Subcutaneous abdominal adipose tissue (tissue), 5 donors: ENCODE measurements around the gene MYOD1.

Experiments
- H3K27ac ChIP-seq: one replicate; pipeline ENCODE4 v1.7.0; 2013; ENCODE audit warnings: low read depth, mild to moderate bottlenecking, inconsistent platforms, low read length, moderate library complexity
- H3K27me3 ChIP-seq, 5 donors: one replicate each; pipeline ENCODE4 v1.7.0; 2013; ENCODE audit warnings: low read length in 5 of 5, inconsistent platforms in 1 of 5; ENCODE audit not compliant: control insufficient read depth in 5 of 5, insufficient read depth in 4 of 5
- H3K36me3 ChIP-seq, 5 donors: one replicate each; pipeline ENCODE4 v1.7.0; 2013; ENCODE audit warnings: low read length in 5 of 5; ENCODE audit not compliant: control insufficient read depth in 5 of 5, insufficient read depth in 5 of 5
- H3K4me1 ChIP-seq, 5 donors: one replicate each; pipeline ENCODE4 v1.7.0; 2013; ENCODE audit warnings: low read length in 5 of 5, mild to moderate bottlenecking in 3 of 5, moderate library complexity in 1 of 5; ENCODE audit not compliant: control insufficient read depth in 5 of 5, insufficient read depth in 5 of 5
- H3K4me3 ChIP-seq, 5 donors: one replicate each; pipeline ENCODE4 v1.7.0; 2013; ENCODE audit warnings: low read length in 5 of 5, low read depth in 1 of 5
- H3K9ac ChIP-seq, 5 donors: one replicate each; pipeline ENCODE4 v1.7.0; 2013; ENCODE audit warnings: low read length in 5 of 5, mild to moderate bottlenecking in 4 of 5, moderate library complexity in 3 of 5
- H3K9me3 ChIP-seq, 5 donors: one replicate each; pipeline ENCODE4 v1.7.0; 2013; ENCODE audit warnings: low read length in 5 of 5; ENCODE audit not compliant: control insufficient read depth in 5 of 5
- donor health status: healthy.
- donor health status: healthy.
- donor health status: healthy.
- donor health status: healthy.
- donor health status: healthy.

Gene MYOD1

DNA sequence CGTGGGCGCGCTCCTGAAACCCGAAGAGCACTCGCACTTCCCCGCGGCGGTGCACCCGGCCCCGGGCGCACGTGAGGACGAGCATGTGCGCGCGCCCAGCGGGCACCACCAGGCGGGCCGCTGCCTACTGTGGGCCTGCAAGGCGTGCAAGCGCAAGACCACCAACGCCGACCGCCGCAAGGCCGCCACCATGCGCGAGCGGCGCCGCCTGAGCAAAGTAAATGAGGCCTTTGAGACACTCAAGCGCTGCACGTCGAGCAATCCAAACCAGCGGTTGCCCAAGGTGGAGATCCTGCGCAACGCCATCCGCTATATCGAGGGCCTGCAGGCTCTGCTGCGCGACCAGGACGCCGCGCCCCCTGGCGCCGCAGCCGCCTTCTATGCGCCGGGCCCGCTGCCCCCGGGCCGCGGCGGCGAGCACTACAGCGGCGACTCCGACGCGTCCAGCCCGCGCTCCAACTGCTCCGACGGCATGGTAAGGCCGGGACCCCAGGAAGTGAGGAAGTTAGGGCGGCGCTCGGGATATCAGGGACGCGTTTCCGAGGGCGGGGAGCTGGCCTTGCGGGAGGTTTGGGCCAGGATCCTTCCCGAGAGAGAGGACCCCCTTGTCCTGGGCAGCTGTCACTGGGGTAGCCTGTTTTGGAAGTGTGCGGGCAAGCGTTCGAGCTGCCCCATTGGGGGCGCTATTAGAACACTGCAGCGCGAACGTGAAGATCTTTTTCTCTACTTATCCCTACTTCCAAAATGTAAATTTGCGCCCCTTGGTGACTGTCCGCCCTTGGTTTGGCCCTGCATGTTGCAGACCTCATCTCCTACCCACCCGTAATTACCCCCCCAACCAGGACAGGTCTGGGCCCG lies 796 bp downstream of the MYOD1 start:
- no peak overlapping the region for H3K9ac ChIP-seq
- peaks cover 46 to 72% (median 62%) of the 10 kb centered on the region in 5 donors for H3K27me3 ChIP-seq
- H3K4me3 ChIP-seq, result no peak overlapping the region
- no peaks in the 10 kb centered on the region for H3K9me3 ChIP-seq
- H3K4me1 ChIP-seq, result peaks cover 0 to 23% (median 15%) of the 10 kb centered on the region in 5 donors
- no peaks in the 10 kb centered on the region for H3K36me3 ChIP-seq
- no peak overlapping the region for H3K27ac ChIP-seq

DNA sequence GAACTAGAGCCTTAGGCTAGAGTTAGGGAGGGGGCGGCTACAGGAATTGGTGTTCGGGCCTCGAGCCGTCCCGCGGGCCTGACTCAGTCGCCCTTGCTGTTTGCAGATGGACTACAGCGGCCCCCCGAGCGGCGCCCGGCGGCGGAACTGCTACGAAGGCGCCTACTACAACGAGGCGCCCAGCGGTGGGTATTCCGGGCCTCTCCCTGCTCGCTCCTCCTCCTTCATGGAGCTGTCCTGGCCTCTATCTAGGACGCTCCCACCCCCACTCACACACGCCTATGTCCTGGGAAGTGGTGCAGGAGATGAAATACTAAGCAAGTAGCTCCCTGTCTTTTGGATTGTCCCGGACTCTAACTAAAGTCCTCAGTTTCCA lies 1.4 kb downstream of the MYOD1 start:
- Histone ChIP-seq H3K4me1 (peaks cover 0 to 23% (median 15%) of the 10 kb centered on the region in 5 donors), H3K9ac (no peak overlapping the region), H3K27me3 (peaks cover 46 to 72% (median 63%) of the 10 kb centered on the region in 5 donors), H3K9me3 (no peaks in the 10 kb centered on the region), H3K27ac (no peak overlapping the region), H3K36me3 (no peaks in the 10 kb centered on the region), H3K4me3 (no peak overlapping the region)

DNA sequence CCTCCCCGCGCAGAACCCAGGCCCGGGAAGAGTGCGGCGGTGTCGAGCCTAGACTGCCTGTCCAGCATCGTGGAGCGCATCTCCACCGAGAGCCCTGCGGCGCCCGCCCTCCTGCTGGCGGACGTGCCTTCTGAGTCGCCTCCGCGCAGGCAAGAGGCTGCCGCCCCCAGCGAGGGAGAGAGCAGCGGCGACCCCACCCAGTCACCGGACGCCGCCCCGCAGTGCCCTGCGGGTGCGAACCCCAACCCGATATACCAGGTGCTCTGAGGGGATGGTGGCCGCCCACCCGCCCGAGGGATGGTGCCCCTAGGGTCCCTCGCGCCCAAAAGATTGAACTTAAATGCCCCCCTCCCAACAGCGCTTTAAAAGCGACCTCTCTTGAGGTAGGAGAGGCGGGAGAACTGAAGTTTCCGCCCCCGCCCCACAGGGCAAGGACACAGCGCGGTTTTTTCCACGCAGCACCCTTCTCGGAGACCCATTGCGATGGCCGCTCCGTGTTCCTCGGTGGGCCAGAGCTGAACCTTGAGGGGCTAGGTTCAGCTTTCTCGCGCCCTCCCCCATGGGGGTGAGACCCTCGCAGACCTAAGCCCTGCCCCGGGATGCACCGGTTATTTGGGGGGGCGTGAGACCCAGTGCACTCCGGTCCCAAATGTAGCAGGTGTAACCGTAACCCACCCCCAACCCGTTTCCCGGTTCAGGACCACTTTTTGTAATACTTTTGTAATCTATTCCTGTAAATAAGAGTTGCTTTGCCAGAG lies 2.0 kb downstream of the MYOD1 start:
- Histone ChIP-seq H3K4me3 (no peak overlapping the region), H3K36me3 (no peaks in the 10 kb centered on the region), H3K27me3 (peaks cover 46 to 70% (median 60%) of the 10 kb centered on the region in 5 donors), H3K4me1 (peaks cover 0 to 23% (median 15%) of the 10 kb centered on the region in 5 donors), H3K9me3 (no peaks in the 10 kb centered on the region), H3K9ac (no peak overlapping the region), H3K27ac (no peak overlapping the region)

DNA sequence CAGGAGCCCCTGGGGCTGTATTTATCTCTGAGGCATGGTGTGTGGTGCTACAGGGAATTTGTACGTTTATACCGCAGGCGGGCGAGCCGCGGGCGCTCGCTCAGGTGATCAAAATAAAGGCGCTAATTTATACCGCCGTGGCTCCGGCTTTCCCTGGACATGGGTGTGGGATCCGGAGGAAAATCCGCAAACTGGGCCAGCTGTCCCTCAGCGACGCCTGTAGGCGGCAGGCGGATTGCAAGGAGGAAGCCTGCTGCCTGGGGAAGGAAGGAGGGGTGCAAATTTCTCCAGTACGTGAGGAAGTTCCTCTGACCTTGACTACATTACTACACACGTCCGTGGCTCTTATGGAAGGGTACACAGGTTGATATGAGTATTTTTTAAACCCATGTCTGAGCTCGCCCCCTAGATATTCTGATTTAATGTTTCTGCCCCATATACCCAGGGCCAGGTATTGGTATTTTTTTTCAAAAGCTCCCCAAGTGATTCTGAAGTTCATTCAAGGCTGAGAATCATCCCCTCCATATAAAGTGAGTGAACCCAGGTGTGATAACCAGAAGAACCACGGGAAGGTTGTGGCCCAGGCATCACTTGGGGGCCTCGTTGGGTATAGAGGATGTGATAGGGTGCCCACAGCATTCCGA lies 2.8 kb downstream of the MYOD1 start:
- no peaks in the 10 kb centered on the region for H3K9me3 ChIP-seq
- peaks cover 0 to 23% (median 15%) of the 10 kb centered on the region in 5 donors for H3K4me1 ChIP-seq
- no peak overlapping the region for H3K4me3 ChIP-seq
- H3K27me3 ChIP-seq, result peaks cover 46 to 66% (median 60%) of the 10 kb centered on the region in 5 donors
- no peak overlapping the region for H3K9ac ChIP-seq
- no peak overlapping the region for H3K27ac ChIP-seq
- no peaks in the 10 kb centered on the region for H3K36me3 ChIP-seq

DNA sequence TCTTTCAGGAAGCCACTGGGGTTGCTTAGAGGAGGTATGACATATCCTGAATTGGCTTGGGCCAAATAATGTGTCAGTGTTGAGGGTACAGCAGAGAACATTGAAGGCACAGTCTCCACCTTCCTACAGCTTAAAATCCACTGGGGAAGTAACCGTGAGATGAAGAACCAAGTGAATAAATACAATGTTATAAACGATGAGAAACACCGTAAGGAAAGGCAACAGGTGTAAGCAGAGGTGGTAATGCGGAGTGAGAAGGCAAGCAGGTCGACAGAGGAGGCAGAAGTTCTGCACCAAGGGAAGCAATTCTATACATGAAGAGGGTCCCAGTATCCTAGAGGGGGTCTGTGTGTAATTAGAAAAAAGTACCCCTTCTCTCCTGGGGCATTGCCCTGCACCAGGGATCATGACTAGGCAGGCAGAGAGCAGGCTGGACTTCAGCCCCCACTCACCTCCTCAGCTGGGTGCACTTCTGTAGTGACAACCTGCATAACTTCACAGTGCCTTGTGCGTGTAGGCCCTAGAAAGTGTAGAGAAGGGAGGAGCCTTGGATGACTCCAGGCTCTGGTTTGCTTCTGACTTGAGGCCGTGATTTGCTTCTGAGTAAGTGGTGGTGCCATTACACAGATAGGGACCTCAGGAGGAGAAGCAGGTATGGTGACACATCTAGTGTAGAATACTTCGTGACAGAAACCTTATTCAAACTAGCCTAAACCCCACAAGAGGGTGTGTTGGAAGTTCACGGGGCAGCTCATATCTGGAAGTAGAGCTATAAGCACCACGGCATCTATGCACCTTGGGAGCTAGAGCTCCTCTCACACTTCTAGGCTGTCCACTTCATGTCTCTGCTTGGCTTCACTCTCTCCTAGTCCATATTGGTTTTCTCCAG lies 4.9 kb downstream of the MYOD1 start:
- no peaks in the 10 kb centered on the region for H3K9me3 ChIP-seq
- H3K27me3 ChIP-seq, result peaks cover 41 to 50% (median 46%) of the 10 kb centered on the region in 5 donors
- peaks cover 0 to 23% (median 15%) of the 10 kb centered on the region in 5 donors for H3K4me1 ChIP-seq
- H3K4me3 ChIP-seq, result no peak overlapping the region
- no peak overlapping the region for H3K27ac ChIP-seq
- no peaks in the 10 kb centered on the region for H3K36me3 ChIP-seq
- no peak overlapping the region for H3K9ac ChIP-seq

DNA sequence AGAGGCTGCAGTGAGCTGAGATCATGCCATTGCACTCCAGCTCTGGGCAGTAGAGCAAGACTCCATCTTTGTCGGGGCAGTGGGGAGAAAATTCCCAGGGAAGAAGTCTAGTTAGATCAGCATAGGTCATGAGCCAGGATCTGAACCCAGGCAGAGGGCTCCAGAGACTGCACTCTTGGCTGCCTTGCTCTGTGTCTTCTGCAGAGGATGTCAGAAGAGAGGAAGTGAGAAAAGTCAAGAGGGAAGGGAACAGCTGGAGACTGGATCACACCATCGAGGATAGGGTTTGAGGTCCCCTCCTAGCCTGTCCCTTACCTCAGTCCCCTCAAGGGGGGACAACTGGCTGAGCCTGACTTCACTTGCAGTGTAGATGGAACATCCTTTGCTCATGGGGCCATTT lies 5.8 kb downstream of the MYOD1 start:
- peaks cover 38 to 46% (median 43%) of the 10 kb centered on the region in 5 donors for H3K27me3 ChIP-seq
- no peaks in the 10 kb centered on the region for H3K36me3 ChIP-seq
- H3K4me1 ChIP-seq, result peaks cover 0 to 17% (median 15%) of the 10 kb centered on the region in 5 donors
- H3K9me3 ChIP-seq, result no peaks in the 10 kb centered on the region
- H3K27ac ChIP-seq, result no peak overlapping the region
- H3K4me3 ChIP-seq, result no peak overlapping the region
- no peak overlapping the region for H3K9ac ChIP-seq

DNA sequence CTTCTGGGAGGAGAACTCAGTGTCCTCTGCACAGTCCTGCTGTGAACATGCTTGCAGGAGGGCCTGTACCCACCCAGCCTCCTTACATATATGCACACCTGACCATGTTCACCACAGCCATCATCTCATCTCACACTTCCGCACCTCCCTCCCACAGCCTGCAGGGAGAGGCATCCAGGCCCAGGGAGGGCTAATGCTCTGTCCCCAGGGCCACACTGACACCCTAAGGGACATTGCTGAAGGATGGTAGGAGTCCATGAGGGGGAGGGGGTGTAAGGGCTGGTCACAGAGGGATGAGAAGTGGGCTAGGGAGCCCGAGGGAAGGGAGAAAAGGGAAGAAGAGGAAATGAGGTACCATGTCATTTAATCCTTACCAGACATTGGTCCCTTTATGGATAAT lies 10.8 kb downstream of the MYOD1 start:
- peaks cover 6 to 33% (median 23%) of the 10 kb centered on the region in 5 donors for H3K27me3 ChIP-seq
- no peak overlapping the region for H3K9ac ChIP-seq
- H3K27ac ChIP-seq, result no peak overlapping the region
- peaks cover 1 to 12% (median 9%) of the 10 kb centered on the region in 5 donors for H3K4me1 ChIP-seq
- H3K36me3 ChIP-seq, result no peaks in the 10 kb centered on the region
- H3K4me3 ChIP-seq, result no peak overlapping the region
- no peaks in the 10 kb centered on the region for H3K9me3 ChIP-seq

DNA sequence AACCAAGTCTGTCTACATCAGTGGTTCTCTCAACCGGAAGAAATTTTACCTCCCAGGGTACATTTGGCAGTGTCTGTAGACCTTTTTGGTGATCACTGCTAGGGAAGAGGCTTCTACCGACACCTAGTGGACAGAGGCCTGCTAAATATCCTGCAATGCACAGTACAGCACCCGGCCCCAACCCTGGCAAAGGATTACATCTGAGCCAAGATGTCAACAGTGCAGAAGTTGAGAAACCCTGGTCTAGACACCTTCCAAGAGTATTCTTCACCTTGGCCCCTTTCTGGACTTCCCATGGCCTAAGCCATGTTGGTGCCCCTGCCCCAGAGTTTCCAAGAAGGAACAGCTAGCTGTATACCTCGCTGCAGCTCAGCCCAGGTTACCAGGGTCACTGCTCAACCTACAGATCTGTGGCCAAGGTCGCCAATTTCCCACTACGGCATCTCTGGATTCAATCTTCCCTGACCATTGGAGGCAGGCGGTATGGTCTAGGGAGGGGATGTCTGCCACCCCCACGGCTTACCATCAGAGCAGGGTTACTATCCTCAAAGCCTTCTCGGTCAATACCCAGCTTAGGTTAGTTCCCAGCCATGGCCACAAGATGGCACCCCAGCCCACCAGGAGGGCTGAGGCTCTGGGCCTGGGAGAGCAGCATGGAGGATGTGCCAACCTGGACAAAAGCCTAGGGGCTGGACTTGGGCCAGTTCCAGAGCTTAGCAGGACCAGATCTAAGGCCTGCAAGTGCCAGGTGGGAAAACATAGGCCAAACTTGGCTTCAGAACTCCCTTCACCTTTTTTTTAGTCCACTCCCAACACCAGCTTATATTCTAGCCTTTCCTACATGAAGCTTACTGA lies 11.5 kb downstream of the MYOD1 start:
- Histone ChIP-seq H3K27ac (no peak overlapping the region), H3K4me3 (no peak overlapping the region), H3K36me3 (no peaks in the 10 kb centered on the region), H3K9me3 (no peaks in the 10 kb centered on the region), H3K4me1 (peaks cover 1 to 15% (median 11%) of the 10 kb centered on the region in 5 donors), H3K9ac (no peak overlapping the region), H3K27me3 (peaks cover 8 to 34% (median 24%) of the 10 kb centered on the region in 5 donors)
